GM12801 (cell line): ENCODE data around the gene ZNF549.

ENCODE experiments used
- TF ChIP-seq, protein P1 (sequence below): IDR thresholded peaks from one replicate; pipeline ENCODE4 v1.5.1; 2011; ENCODE audit warnings: control low read depth; ENCODE audit not compliant: insufficient read length; ENCODE audit errors: extremely low read depth

Gene ZNF549

DNA sequence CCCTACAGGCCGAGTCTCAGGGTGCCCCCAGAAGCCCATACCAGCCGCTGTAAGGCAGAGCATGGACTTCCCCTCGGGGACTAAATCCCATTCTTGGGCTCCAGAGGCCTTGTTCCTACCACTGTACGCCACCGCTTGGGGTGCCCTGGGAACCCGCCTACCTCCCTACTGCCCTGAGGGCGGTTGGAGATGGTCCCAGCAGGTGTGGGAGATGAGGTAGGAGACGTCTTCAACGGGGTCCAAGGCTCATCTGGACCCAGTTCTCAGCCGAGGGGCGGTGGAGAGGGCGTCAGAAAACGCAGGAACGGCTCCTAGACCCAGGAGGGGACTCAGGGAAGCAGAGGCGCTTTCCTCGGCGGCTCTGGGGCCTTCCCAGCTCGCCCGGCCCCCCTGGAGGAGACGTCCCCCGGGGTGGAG is 56.0 kb downstream of the ZNF549 start:
- TF ChIP-seq, protein P1, sequence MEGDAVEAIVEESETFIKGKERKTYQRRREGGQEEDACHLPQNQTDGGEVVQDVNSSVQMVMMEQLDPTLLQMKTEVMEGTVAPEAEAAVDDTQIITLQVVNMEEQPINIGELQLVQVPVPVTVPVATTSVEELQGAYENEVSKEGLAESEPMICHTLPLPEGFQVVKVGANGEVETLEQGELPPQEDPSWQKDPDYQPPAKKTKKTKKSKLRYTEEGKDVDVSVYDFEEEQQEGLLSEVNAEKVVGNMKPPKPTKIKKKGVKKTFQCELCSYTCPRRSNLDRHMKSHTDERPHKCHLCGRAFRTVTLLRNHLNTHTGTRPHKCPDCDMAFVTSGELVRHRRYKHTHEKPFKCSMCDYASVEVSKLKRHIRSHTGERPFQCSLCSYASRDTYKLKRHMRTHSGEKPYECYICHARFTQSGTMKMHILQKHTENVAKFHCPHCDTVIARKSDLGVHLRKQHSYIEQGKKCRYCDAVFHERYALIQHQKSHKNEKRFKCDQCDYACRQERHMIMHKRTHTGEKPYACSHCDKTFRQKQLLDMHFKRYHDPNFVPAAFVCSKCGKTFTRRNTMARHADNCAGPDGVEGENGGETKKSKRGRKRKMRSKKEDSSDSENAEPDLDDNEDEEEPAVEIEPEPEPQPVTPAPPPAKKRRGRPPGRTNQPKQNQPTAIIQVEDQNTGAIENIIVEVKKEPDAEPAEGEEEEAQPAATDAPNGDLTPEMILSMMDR: no peak

DNA sequence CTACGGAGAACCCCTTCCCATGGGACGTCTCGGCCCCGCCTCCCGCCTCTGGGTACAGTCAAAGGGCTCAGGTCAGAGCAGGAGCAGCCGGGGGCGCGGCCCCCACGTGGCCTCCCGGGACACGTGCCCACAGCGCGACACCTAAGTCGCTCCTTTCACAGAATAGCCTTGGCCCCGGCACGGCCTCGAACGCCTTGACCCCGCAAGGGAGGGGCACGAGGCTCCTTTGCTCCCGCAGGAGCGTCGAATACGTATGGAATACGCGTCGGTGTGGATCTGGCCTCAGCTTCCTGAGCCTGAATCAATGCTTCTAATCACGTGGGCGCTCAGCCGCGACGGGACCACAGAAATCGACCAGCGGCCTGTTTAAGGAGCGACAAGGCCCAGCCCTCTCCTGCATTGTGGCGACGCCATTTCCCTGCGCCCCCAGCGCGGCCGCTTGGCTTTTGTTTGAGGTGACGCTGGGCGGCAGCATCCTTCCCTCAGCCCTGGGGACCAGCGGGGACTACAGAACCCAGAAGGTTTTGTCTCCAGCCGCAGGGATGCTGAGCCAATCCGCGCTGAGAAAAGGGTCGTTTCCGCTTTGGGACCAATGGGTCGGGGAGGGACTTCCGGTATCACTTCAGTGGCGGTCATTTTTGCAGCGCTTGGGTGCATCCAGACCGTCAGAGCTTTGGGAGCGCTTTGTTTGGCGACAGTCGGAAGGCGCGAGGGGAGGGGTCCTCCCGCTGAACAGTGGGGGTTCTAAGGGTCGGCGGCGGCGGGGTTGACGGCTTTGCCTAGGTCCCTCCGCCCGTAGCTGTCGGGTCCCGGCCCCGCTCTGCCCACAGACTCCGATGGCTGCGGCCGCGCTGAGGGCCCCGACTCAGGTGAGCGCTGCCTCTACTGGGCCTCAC is 56.6 kb downstream of the ZNF549 start, which contains the start of gene ZIK1:
TSS of gene ZIK1 (plus strand) at position 625 of the 896 bp plus-strand sequence. CDS start at position 837, 212 bp downstream.
- TF ChIP-seq, protein P1: no peak

DNA sequence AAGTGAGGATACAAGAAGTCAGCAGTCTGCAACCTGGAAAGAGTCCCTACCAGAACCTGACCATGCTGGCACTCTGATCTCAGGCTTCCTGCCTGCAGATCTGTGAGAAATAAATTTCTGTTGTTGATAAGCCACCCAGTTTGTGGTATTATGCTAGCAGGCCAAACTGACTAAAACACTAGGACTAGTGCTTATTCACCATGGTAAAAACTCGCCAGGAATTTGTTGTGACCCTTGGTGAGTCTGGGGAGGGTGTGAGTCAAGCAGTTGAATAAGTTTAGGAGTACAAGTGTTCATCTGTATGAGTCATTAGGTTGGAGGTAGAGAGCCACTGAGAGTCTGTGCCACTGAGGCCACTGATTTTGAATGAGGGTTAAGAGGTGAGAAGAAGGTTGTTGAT is 60.4 kb downstream of the ZNF549 start:
- TF ChIP-seq, protein P1: no peak

DNA sequence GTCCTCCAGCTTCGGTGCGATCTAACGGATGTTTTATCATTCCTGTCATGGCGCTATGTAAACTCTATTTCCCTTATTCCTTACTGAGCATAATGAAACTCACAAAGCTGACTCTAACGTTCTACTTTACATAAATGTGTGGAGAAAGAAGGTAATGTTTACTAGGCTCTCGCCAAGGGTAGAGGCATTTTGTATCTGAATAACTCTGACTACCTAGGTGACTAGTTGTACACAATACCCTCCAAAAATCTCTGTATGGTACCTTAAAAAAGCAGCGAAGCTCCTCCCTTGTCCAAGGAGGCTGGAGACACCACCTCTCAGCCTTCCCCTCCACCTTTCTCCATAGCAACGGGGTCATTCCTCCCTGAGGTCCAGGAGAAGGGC is 72.2 kb downstream of the ZNF549 start:
- TF ChIP-seq, protein P1: no peak

DNA sequence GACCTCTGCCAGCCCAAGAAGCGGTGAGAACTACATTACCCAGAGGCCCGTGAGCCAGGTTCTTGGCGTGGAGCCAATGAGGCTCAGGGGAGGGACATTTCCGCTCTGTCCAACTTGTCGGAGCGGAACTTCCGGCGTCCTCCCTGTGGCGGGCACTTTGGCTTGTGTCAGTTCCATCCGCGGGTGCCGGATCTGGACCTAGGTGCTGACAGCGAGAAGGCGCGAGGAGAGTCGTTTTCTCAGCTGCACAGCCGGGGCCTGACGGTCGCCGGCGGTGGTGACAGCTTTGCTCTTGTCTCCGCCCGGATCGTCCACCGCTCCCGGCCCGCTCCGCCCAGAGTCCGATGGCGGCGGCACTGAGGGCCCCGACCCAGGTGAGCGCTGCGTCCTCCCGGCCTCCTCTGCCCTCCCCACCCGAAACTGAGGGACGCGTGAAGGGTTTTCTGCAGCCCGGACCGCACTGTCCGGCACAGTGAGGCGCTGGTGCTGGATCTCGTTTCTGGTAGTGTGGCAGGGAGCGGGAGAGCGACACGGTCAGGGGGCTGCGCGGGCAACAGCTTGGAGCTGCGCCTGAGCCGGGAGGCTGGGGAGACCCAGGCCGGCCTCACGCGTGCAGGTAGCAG is 72.7 kb downstream of the ZNF549 start, which contains the start of gene ZNF530:
TSS of gene ZNF530 (plus strand) at position 125 of the 623 bp plus-strand sequence. CDS start 4,461 bp downstream, outside the sequence.
- TF ChIP-seq, protein P1: no peak

DNA sequence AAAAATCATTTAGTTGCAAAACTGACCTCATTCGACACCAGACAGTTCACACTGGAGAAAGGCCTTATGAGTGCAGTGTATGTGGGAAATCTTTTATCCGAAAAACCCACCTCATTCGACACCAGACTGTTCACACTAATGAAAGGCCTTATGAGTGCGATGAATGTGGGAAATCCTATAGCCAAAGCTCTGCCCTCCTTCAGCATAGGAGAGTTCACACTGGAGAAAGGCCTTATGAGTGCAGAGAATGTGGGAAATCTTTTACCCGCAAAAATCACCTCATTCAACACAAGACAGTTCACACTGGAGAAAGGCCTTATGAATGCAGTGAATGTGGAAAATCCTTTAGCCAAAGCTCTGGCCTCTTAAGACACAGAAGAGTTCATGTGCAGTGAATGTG is 79.8 kb downstream of the ZNF549 start:
- TF ChIP-seq, protein P1: no peak
